ENCODE data around the gene ZNF600. TPM values are rescaled to one million over a fixed set of nuclear protein-coding genes. Genes with fewer than 3 reads are reported as not detected.
A peak's percentile ranks its signal among the peaks of the same experiment; 100 is the strongest.
"Not testable (repeated sequence)": the region's sequence is repeated elsewhere in the genome, so short reads cannot be mapped to it uniquely, and the experiment has no call there.

ZNF600 gene
- 10 to 100 TPM in 1 of 4 donors, 1 to 10 TPM in 3; 5.2 to 12.7 (median 8.3) TPM for polyA plus RNA-seq (ENCODE audit: insufficient read length in 4 of 4)

DNA sequence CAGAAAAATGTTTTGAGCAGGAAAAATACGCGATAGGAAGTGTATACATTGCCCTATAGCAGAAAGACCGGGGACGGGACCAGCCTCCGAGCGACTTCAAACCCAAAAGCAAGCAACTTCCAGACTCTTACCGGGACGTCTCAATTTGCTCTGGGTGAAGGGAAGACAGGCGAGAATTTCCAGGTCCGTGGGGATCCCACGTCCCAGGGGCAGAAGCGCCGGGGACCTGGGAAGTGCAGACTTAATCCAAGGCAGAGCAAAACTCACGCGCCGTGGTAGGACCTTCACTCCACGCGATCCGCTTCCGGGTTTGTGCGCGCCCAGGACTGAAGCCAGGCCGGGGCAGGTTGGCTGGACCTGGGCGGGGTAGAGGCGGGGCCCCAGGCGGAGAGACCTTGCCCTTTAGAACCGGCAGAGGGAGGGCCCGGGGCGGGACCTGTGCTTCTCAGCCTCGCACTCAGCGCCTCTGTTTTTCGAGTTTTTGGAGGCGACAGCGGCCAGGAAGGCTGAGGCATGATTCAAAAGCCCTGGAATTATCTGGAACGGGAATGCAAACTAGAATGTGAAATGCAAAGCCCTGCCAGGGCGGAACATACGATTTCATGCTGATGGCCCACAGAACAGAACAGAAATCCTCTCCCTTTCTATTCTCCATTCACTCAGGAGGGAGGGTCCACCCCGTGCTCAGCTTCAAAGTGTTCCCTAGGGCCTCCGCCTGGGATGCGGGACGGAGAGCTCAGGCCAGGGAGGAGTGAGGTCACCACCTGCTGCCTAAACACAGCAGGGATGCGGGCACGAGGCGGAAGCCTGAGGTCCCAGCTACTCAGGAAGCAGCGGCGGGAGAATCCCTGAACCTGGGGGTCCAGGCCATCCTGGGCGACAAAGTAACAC lies at the start of gene ZNF600:
Gene ZNF600, minus strand, starts transcription at position 328 of the 891 bp plus-strand sequence. CDS start 7,903 bp downstream, outside the sequence.
- peak; percentile 28 to 48 (median 36) for DNase-seq (ENCODE audit: low read depth in 4 of 4, low spot score in 2 of 4)

- DNase-seq (ENCODE audit: low read depth in 4 of 4, low spot score in 2 of 4) = not testable (repeated sequence)
Observed at GRCh38 chr19:52834289-52834688, 47.7 kb upstream of the ZNF600 start.

DNA sequence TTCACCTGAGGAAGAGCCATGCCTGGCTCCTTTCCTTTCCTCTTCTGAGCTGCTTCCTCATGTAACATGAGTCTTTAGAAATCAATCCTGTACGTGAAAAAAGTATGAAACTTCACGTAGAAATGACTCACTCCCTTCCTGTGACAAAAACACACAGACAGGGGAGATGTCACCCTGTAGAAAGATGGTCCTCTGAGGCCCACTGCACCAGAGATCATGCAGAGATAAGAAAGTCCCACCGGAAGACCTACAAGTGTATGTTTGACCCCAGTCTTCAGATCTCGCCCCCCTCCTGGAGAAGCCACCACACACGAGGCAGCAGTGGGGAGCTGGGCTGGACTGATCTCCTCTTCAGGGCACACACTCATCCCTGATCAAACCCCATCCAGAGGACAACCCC lies 47.0 kb upstream of the ZNF600 start:
- not testable (repeated sequence) for DNase-seq (ENCODE audit: low read depth in 4 of 4, low spot score in 2 of 4)

DNA sequence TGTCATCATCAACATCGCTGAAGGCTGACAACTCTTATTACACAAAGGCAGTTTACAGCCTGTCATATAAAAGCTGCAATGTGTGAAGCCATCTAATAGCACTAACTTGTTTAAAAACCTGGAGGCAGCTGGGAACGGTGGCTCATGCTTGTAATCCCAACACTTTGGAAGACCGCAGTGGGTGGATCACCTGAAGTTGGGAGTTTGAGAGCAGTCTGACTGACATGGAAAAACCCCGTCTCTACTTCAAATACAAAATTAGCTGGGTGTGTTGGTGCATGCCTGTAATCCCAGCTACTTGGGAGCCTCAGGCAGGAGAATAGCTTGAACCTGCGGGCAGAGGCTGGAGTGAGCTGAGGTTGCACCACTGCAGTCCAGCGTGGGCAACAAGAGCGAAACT lies 43.3 kb upstream of the ZNF600 start:
- DNase-seq (ENCODE audit: low read depth in 4 of 4, low spot score in 2 of 4) = not testable (repeated sequence)

DNA sequence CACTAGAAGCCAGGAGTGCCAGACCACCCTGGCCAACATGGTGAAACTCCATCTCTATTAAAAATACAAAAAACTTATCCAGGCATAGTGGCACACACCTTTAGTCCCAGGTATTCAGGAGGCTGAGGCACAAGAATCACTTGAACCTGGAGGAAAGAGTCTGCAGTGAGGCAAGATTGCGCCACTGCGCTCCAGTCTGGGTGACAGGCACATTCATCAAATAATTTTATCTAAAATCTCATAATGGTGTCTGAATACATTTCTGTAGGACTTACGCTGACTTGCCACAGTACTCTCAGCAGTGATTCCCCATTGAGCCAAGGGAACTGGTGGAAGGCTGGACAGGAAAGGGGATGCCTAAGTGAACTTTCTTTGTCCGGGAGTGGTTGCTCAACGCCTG lies 39.2 kb upstream of the ZNF600 start:
- no peak for DNase-seq (ENCODE audit: low read depth in 4 of 4, low spot score in 2 of 4)

DNA sequence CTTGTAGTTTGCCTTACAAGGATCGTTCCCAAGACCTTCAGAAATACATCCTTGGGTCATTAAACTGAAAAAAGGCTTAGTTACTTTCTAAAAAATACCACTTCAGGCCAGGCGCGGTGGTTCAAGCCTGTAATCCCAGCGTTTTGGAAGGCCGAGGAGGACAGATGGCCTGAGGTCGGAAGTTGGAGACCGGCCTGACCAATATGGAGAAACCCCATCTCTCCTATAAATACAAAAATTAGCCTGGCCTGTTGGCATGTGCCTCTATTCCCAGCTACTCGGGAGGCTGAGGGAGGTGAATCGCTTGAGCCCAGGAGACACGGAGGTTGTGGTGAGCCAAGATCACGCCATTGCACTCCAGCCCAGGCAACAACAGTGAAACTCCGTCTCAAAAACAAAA lies 37.1 kb upstream of the ZNF600 start:
- no peak for DNase-seq (ENCODE audit: low read depth in 4 of 4, low spot score in 2 of 4)

GRCh38 chr19:52821204-52821960 lies 34.8 kb upstream of the ZNF600 start, which contains the start of gene ZNF28:
ZNF28 (minus strand) TSS chr19:52821633; CDS start chr19:52817958, 3,675 bp downstream.
- peak in 3 of 4 donors; percentile 18 to 23 (median 19) for DNase-seq (ENCODE audit: low read depth in 4 of 4, low spot score in 2 of 4)

DNA sequence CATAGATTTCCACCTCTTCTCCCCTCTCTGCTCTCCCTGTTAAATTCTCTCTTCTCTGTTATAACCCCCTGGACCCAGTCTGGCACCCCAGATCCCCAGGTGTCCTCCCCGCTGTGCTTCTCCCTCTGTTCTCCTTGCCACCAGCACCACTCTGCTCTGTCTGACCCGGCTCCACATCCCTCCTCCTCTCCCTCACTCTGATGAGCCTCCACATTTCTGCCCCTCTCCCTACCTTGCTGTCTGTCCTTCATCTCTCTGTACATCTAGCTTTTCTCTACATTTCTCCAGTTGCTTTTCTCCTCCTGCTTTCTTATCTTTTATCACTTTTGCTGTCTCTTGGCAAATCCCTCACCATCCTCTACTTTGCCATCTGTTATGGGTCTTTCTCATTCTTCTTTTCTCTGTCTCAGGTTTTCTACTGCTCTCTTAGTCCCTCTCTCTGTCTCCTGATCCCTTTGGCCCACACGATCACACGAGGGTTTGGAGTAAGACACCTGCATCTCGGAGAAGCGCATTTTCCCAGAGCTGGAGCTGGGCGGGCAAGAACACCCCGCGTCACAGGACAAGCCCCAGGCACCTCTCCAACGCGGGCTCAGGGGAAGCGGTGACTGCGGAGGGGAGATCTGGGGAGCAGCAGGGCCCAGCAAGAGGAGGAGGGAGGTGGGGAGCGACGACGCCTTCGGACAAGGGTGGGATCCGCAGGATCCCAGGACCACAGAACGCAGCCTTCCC lies 34.0 kb upstream of the ZNF600 start:
- not testable (repeated sequence) for DNase-seq (ENCODE audit: low read depth in 4 of 4, low spot score in 2 of 4)

DNA sequence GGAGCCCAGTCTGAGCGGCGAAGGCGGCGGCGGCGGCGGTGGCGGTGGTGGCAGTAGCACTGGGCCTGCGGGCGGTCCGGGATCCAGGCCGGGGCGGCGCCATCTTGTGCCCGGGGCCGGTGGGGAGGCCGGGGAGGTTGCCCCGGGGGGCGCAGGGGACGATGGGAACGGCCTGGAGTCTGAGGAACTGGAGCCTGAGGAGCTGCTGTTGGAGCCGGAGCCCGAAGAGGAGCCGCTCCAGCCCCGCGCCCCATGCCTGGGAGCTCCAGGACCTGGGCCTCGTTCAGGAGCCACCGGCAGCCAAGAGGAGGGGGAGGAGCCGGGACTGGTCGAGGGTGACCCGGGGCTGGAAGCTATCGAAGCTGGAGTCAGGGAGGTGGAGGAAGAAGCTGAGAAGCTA lies 23.2 kb upstream of the ZNF600 start:
- DNase-seq (ENCODE audit: low read depth in 4 of 4, low spot score in 2 of 4) = no peak

DNA sequence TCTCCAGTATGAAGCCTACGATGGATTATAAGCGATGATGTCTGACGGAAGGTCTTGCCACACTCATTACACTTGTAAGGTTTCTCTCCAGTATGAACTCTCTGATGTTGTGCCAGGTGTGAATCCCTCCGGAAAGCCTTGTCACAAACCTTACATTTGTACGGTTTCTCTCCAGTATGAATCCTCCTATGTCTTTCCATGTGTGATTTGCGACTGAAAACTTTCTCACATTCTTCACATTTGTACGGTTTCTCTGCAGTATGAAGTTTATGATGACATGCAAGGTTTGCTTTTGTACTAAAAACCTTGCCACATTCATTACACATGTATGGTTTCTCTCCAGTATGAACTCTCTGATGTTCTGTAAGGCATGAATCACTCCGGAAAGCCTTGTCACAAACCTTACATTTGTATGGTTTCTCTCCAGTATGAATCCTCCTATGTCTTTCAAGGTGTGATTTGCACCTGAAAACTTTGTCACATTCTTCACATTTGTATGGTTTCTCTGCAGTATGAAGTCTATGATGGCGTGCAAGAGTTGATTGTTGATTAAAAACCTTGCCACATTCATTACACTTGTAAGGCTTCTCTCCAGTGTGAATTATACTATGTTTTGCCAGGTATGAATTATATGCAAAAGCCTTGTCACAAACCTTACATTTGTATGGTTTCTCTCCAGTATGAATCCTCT lies 13.5 kb upstream of the ZNF600 start:
- DNase-seq (ENCODE audit: low read depth in 4 of 4, low spot score in 2 of 4) = not testable (repeated sequence)

- DNase-seq (ENCODE audit: low read depth in 4 of 4, low spot score in 2 of 4) = no peak
Observed at GRCh38 chr19:52789440-52789839, 2.8 kb upstream of the ZNF600 start.

DNA sequence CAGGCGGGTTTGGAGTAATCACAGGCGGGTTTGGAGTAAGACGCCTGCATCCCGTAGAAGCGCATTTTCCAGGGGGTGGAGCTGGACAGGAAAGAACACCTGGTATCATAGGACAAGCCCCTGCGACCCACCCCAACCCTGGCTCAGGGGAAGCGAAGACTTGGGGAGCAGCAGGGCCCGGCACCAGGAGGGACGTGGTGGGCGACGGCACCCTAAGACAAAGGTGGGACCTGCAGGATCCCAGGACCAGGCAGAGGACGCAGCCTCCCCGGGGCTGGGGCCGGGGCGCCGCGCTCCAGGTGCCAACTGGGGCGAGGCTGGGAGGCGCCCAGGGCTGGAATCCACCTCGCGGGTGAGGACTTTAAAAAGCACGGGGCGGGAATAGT lies 520 bp downstream of the ZNF600 start:
- DNase-seq (ENCODE audit: low read depth in 4 of 4, low spot score in 2 of 4) = no peak

- DNase-seq (ENCODE audit: low read depth in 4 of 4, low spot score in 2 of 4) = no peak
Observed at GRCh38 chr19:52785506-52785905, 1.1 kb downstream of the ZNF600 start.

- DNase-seq (ENCODE audit: low read depth in 4 of 4, low spot score in 2 of 4) = not testable (repeated sequence)
Observed at GRCh38 chr19:52782864-52783263, 3.7 kb downstream of the ZNF600 start.

DNA sequence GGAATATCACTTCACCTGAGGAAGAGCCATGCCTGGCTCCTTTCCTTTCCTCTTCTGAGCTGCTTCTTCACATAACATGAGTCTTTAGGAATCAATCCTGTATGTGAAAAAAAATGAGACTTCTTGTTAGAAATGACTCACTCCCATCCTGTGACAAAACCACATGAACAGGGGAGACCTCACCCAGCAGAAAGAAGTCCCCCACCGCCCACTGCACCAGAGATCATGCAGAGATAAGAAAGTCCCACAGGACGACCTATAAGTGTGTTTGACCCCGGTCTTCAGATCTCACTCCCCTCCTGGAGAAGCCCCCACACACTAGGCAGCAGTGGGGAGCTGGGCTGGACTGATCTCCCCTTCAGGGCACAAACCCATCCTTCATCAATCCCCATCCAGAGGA lies 7.8 kb downstream of the ZNF600 start:
- DNase-seq (ENCODE audit: low read depth in 4 of 4, low spot score in 2 of 4) = no peak

- DNase-seq (ENCODE audit: low read depth in 4 of 4, low spot score in 2 of 4) = not testable (repeated sequence)
Observed at GRCh38 chr19:52756447-52756846, 30.1 kb downstream of the ZNF600 start.

GRCh38 chr19:52749780-52750179 lies 36.8 kb downstream of the ZNF600 start:
- DNase-seq (ENCODE audit: low read depth in 4 of 4, low spot score in 2 of 4) = no peak

GRCh38 chr19:52748336-52748950 lies 38.1 kb downstream of the ZNF600 start:
- peak in 1 of 4 donors; percentile 50 for DNase-seq (ENCODE audit: low read depth in 4 of 4, low spot score in 2 of 4)

DNA sequence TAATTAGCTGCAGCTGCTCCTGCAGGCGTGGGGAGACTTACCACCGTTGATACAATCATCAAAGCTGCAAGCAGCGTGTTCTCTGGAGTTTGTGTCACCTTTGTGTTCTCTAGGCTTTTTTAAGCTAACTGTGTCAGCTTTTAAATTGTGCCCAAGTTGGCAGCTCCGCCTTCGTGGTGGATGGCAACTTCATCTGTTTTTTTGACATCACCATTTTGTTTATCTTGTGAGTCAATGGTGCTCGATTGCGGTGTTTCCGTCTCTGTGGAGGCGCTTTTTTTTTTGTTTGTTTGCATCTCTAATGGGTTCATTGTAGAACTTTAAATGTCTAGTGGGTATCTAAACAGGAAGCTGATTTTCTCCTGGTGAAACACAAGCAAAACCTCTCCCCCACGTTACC lies 40.7 kb downstream of the ZNF600 start:
- DNase-seq (ENCODE audit: low read depth in 4 of 4, low spot score in 2 of 4) = not testable (repeated sequence)

DNA sequence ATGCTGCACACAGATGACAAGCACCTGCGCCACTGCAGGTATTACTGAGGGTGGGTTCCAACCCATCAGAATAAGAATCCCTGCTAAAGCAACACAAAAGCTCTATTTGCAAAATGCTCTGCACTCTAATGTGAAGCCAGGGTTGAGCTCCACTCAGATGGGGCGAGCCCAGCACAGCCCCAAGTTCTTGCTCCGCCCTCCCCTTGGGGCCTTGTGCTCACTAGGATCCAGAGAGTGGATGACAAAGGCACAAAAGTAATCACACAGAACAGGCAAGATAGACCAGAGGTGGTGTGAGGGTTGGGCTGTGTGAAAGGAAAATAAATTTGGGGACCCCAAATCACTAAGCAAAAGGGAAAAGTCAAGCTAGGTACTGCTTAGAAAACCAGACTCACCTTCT lies 43.5 kb downstream of the ZNF600 start:
- no peak for DNase-seq (ENCODE audit: low read depth in 4 of 4, low spot score in 2 of 4)
